Measurements from ENCODE around the gene FSHR.

DNA sequence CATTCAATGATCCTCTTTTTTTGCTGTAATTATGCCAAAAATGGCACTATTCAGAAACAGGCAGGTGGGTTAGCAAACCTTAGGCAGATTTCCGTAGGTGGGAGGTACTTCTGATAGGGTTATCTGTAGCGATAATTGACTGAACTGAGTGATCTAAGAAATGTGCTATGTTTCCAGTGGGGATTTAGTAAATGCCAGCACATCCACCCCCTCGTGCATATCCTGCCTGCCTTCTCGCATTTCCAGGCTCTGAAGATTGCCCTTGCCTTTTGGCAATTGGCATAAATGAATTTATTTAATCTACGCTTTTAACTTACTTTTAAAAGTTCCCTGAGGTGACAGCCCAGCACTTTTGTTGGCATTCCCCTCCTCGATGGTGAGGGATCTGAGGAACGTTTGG, 576 bp upstream of the FSHR start:
- TF ChIP-seq, protein P1, sequence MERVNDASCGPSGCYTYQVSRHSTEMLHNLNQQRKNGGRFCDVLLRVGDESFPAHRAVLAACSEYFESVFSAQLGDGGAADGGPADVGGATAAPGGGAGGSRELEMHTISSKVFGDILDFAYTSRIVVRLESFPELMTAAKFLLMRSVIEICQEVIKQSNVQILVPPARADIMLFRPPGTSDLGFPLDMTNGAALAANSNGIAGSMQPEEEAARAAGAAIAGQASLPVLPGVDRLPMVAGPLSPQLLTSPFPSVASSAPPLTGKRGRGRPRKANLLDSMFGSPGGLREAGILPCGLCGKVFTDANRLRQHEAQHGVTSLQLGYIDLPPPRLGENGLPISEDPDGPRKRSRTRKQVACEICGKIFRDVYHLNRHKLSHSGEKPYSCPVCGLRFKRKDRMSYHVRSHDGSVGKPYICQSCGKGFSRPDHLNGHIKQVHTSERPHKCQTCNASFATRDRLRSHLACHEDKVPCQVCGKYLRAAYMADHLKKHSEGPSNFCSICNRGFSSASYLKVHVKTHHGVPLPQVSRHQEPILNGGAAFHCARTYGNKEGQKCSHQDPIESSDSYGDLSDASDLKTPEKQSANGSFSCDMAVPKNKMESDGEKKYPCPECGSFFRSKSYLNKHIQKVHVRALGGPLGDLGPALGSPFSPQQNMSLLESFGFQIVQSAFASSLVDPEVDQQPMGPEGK (CRISPR knock-in tag; IDR thresholded peaks at IDR 0.05; ENCODE audit: borderline replicate concordance), result no peak
- TF ChIP-seq, protein P2, sequence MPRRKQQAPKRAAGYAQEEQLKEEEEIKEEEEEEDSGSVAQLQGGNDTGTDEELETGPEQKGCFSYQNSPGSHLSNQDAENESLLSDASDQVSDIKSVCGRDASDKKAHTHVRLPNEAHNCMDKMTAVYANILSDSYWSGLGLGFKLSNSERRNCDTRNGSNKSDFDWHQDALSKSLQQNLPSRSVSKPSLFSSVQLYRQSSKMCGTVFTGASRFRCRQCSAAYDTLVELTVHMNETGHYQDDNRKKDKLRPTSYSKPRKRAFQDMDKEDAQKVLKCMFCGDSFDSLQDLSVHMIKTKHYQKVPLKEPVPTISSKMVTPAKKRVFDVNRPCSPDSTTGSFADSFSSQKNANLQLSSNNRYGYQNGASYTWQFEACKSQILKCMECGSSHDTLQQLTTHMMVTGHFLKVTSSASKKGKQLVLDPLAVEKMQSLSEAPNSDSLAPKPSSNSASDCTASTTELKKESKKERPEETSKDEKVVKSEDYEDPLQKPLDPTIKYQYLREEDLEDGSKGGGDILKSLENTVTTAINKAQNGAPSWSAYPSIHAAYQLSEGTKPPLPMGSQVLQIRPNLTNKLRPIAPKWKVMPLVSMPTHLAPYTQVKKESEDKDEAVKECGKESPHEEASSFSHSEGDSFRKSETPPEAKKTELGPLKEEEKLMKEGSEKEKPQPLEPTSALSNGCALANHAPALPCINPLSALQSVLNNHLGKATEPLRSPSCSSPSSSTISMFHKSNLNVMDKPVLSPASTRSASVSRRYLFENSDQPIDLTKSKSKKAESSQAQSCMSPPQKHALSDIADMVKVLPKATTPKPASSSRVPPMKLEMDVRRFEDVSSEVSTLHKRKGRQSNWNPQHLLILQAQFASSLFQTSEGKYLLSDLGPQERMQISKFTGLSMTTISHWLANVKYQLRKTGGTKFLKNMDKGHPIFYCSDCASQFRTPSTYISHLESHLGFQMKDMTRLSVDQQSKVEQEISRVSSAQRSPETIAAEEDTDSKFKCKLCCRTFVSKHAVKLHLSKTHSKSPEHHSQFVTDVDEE (CRISPR knock-in tag; IDR thresholded peaks at IDR 0.05), result no peak
- TF ChIP-seq ZFP3 (CRISPR knock-in tag; IDR thresholded peaks at IDR 0.05) (no peak), ISL1 (CRISPR knock-in tag; IDR thresholded peaks at IDR 0.05) (no peak), ARNTL (CRISPR knock-in tag; IDR thresholded peaks at IDR 0.05; ENCODE audit: borderline replicate concordance, low read depth) (no peak), RARB (CRISPR knock-in tag; IDR thresholded peaks at IDR 0.05) (no peak), PPARA (CRISPR knock-in tag; IDR thresholded peaks at IDR 0.05; ENCODE audit: borderline replicate concordance) (no peak), ZNF565 (CRISPR knock-in tag; conservative IDR thresholded peaks at IDR 0.05; ENCODE audit: low read depth) (no peak), GLIS3 (CRISPR knock-in tag; IDR thresholded peaks at IDR 0.05) (no peak), SNAI2 (CRISPR knock-in tag; IDR thresholded peaks at IDR 0.05) (no peak), BACH2 (CRISPR knock-in tag; IDR thresholded peaks at IDR 0.05; ENCODE audit: borderline replicate concordance) (no peak), TCF4 (CRISPR knock-in tag; IDR thresholded peaks at IDR 0.05; ENCODE audit: borderline replicate concordance) (no peak)
- TF ChIP-seq, protein P3, sequence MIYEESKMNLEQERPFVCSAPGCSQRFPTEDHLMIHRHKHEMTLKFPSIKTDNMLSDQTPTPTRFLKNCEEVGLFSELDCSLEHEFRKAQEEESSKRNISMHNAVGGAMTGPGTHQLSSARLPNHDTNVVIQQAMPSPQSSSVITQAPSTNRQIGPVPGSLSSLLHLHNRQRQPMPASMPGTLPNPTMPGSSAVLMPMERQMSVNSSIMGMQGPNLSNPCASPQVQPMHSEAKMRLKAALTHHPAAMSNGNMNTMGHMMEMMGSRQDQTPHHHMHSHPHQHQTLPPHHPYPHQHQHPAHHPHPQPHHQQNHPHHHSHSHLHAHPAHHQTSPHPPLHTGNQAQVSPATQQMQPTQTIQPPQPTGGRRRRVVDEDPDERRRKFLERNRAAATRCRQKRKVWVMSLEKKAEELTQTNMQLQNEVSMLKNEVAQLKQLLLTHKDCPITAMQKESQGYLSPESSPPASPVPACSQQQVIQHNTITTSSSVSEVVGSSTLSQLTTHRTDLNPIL (CRISPR knock-in tag; IDR thresholded peaks at IDR 0.05; ENCODE audit: low read depth), result no peak
- TF ChIP-seq, protein P4, sequence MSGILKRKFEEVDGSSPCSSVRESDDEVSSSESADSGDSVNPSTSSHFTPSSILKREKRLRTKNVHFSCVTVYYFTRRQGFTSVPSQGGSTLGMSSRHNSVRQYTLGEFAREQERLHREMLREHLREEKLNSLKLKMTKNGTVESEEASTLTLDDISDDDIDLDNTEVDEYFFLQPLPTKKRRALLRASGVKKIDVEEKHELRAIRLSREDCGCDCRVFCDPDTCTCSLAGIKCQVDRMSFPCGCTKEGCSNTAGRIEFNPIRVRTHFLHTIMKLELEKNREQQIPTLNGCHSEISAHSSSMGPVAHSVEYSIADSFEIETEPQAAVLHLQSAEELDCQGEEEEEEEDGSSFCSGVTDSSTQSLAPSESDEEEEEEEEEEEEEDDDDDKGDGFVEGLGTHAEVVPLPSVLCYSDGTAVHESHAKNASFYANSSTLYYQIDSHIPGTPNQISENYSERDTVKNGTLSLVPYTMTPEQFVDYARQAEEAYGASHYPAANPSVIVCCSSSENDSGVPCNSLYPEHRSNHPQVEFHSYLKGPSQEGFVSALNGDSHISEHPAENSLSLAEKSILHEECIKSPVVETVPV (CRISPR knock-in tag; IDR thresholded peaks at IDR 0.05), result no peak

Data from SK-N-SH treated with all-trans-retinoic acid at 6 μM for 48 hours (cell line).